HS-5 (cell line): ENCODE measurements around the gene NGB.

Source experiments
- DNase-seq: peaks from one replicate; pipeline ENCODE4 v3.0.0-alpha.2; 2012; ENCODE audit warnings: low read depth

NGB gene

DNA sequence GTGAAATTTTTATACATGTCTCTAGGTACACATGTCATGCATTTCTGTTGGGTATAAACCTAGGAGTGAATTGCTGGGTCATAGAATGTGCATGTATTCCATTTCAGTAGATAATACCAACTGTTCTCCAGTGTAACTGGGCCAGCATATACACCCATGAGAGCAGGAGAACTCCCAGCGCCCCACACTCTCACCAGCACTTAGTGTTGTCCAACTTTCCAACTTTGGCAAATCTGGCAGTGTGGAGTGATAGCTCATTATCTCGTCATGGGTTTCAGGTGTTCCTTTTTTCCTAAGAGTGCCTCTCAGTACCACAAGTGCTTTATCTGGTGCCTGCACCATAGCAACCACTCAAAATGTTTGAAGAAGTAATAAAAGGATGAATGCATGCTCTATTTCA is 40.1 kb downstream of the NGB start:
- no peak for DNase-seq

DNA sequence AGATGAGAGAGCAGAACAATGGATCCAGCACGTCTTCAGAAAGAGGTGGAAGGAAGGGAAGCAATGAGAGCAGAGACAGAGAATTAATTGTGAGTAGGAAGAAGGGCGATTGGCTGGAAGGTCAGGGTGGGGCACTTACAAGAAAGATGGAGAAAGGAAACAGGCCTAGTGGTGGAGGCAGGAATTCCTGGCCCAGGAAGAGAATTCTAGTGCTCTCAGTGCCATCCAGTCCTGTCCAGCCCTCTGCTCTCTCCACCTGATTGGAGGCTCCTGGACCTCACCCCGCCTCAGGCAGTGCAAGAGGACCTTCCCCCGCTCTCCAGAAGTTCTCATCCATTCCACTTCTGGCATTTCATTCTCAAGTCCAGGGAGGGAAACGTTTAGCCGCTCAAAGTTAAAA is 43.0 kb downstream of the NGB start:
- no peak for DNase-seq

DNA sequence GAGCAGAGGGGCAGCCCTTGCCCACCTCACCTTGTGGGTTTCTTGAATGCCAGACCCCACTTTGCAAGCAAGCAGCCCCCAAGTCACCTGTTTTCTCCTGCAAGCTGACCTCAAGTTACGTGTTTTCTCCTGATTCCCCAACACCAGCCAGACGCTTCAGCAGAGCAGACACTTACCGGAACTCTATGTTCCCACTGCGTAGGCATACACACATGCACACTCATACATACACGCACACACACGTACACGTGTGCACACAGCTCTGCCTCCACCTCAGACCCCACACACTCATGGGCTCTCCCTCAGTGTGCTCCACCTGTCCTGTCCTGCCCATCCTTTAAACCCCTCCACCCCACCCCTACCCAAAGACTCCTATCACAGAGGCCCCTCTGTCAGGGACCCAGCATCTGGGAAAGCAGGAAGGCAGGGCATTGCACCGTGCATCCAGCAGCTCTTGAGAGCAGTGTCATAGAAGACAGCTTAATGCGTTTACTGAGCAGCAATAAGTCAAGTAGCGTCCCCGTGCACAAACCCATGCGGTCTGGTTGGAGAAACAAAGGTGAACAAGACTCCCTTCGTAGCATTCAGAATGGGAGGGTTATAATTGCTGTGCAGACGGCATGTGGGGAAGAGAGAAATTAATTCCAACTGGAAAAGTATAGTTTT is 45.0 kb downstream of the NGB start:
- DNase-seq = no peak

DNA sequence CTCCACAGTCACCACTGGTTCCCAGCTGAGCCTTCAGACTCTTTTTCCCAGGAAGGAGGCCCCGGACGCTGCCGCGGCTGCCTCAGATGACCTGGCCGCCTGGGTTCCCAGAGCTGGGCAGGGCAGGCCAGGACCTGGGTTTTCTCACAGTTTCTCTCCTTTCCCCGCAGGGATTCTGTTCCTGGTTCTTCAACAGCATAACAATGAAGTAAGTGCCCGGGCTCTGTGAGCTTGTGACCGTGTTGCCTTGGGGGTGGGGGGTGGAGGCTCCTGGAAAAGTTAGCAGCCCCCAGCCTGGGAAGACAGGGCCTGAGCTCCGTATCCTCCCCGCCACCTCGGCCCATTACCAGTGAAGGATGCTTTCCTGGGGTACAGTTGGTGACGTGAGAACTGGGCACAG is 45.8 kb downstream of the NGB start:
- DNase-seq = no peak

DNA sequence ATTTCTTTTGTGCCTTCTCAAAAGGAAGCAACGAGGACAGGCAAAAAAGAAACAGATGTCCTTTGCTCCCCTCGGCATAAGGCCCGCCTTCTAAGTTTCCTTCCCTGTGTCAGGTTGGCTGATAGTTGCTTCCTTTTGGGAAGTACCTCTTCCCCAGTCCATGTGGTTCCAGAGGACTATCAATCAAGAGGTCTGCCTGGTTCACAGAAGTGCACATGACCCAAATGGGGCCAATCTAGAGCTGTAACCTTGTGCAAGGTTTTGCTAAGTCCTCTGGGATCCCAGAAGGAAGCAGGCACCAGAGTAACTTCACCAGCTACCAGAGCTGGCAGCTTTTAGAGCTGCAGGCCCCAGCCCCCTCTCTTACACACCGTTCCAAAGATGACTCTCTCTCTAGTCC is 46.8 kb downstream of the NGB start:
- DNase-seq = no peak

DNA sequence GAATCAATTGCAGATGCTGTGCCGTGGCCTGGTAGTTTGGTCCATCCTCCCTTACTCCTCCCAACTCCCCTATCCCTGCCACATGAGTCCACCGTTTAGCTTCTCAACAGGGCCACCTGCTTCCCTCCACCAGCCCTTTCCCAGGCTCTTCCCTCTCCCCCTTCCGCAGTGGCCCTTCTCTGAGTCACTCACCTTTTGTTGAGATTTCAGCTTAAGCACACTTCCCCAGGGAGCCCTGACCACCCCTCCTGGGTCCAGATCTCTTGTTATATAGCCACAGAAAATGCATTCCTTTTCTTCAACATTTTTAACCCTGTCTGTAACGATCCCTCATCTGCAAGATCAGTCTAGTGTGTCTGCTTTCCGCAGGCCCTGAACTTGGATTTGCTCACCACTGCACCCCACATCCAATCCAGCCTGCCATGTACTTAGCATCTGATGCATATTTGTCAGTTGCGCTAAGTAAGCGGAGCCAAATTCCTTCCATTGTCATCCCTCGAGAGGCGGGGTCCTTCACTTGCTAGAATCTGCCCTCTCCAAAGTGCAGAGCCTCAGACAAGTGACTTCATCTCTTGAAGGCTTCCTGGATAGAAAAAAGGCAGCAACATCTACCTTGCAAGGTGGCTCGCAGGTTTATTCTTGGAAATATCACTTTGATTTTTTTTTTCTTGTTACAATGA is 48.3 kb downstream of the NGB start:
- no peak for DNase-seq

DNA sequence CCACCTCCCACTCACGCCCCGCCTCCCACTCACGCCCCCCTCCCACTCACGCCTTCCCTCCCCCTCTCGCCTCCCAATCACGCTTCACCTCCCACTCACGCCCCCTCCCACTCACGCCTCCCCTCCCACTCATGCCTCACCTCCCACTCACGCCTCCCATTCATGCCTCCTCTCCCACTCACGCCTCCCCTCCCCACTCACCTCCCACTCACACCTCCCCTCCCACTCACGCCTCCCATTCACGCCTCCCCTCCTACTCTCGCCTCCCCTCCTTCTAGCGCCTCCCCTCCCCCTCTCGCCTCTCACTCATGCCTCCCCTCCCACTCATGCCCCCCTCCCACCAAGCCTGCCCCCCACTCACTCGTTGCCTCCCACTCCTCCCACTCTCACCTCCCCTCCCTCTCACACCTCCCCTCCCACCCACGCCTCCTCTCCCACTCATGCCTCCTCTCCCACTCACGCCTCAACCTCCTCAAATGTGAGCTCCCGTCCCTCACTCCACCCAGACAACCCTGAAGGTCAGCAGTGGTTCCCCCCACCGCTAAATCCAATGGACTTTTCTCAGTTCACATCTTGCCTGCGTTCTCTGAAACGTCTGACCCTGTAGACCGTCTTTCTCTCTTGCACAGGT is 49.6 kb downstream of the NGB start:
- no peak for DNase-seq

DNA sequence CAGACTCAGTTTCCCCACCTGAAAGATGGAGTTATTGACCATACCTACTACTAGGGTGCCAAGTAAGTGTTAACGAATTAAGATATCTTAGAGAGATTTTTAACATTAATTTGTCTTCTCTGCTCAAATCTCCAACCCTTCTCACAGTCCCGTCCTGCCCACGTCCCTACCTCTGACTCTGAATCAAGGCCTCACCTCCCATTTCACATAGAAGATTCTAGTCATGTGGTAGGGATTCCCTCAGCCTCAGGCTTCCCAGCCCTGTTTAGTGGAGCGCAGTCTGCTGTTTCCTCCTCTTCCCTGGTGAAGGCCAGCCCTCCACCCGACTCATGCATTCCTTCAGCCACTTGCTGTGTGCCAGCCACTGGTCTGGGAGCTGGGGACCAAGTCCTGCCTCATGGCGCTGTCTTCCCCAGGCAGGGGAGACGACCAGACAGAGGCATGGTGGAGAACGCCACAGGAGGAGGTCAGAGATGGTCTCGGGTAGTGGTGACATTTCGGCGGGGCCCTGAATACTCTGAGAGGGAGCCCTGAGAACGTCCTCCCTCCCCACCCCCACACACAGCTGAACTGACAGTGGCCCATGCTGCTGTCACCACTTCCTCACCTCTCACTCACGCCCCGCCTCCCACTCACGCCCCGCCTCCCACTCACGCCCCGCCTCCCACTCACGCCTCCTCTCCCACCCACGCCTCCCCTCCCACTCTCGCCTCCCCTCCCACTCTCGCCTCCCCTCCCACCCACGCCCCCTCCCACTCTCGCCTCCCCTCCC is 50.6 kb downstream of the NGB start:
- no peak for DNase-seq

DNA sequence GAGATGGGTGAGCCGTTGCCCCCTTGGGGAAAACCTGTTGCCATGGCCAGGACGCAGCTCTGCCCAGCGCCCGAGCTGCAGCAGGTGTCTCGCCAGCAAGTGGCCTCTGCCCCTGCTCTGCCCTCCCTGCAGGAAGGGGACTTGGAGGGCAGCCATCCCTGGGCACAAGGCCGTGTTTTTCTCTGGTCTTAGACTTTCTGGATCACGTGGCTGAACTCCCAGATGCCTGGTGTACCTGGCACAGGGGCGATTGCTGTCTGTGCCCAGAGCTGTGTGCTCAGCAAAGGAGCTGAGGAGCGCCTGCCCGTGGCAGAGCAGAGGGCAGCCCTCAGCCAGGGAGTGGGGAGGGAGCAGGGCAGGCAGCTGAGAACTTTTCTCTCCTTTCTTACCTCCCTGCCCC is 51.4 kb downstream of the NGB start:
- no peak for DNase-seq

DNA sequence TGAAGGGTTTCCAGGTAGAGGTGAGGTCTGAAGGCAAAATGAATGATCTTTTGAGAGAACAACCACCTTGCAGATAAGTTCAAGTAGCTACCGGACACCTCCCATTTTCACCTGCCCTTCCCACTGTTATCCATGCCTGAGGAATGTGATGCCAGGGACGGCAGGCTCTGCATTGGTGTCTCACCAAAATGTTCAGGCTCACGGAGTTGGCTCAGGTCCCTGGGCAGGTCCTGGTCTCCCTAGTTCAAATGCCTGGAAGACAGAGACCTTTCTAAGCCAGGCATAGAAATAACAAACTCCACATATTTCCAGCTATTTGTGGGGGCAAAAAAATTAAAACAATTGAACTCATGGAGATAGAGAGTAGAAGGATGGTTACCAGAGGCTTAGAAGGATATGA is 53.5 kb downstream of the NGB start:
- no peak for DNase-seq
